Endometrial microvascular endothelial cells (primary cell): ENCODE measurements around the gene EIF2B4. TPM values are rescaled to one million over a fixed set of nuclear protein-coding genes. Genes with fewer than 3 reads are reported as not detected.
"Not testable (repeated sequence)": the region's sequence is repeated elsewhere in the genome, so short reads cannot be mapped to it uniquely, and the experiment has no call there.

Source experiments
- in situ Hi-C: cut with HindIII; loops from 2 replicates; pipeline ENCODE4 v1.10.0; 2017; ENCODE audit warnings: low sequenced_read_pairs, low pct_unique_long_range_greater_than_20kb; ENCODE audit errors: inconsistent ontology term
- total RNA-seq: library from RNA; depleted of rRNA; stranded (reverse); fragments of >200 nt; gene quantifications from one replicate; pipeline ENCODE4 v1.2.3, GENCODE V29; 2015; ENCODE audit errors: inconsistent ontology term

EIF2B4 gene
- total RNA-seq, 1 donor from 2014 or later, result 63.6 TPM

DNA sequence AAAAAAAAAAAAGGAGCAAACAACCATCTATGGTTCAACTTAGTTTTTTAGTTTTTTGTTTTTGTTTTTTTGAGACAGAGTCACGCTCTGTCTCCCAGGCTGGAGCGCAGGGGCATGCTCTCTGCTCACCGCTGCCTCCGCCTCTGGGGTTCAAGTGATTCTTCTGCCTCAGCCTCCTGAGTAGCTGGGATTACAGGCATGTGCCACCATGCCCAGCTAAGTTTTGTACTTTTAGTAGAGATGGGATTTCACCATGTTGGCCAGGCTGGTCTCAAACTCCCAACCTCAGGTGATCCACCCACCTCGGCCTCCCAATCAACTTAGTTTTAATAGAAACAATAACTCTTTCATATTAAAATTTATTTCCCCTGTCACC lies 16.8 kb downstream of the EIF2B4 start:
- in situ Hi-C loops, result not testable (repeated sequence)

GRCh38 chr2:27351802-27352598 lies 18.1 kb downstream of the EIF2B4 start:
- in situ Hi-C loops, result no loop called here

DNA sequence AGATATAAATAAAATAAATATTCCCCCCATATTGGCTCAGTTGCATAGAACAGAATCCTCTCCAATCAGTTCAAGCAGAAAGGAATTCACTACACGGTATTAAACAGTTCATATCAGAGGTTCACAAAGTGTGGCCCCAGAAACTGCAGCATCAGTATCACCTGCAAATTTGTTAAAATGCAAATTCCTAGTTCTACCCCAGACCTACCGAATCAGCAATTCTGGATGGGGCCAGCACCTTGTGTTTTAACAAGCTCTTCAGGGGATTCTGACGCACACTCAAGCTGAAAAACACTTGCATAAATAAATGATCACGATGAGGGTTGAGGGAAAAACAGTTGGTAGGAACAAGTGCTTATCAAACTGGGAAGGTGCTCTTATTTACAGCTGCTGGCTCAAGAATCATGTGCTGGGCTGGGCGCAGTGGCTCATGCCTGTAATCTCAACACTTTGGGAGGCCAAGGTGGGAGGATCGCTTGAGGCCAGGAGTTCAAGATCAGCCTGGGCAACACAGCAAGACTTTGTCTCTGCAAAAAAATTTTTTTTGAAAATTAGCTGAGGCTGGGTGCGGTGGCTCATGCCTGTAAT lies 19.9 kb downstream of the EIF2B4 start:
- in situ Hi-C loops, result no loop called here

DNA sequence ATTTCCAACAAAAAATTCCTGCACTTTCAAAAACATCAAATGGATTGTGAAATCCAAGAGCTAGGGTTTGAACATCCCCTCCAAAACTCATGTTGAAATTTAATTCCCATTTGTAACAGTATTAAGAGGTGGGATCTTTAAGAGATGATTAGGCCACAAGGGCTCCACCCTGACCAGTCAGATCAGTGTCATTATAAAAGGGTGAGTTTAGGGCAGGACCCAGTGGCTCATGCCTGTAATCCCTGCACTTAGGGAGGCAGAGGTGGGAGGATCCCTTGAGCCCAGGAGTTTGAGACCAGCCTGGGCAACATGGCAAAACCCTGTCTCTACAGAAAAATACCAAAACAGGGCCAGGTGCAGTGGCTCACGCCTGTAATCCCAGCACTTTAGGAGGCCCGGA lies 22.5 kb downstream of the EIF2B4 start:
- in situ Hi-C loops, result no loop called here

DNA sequence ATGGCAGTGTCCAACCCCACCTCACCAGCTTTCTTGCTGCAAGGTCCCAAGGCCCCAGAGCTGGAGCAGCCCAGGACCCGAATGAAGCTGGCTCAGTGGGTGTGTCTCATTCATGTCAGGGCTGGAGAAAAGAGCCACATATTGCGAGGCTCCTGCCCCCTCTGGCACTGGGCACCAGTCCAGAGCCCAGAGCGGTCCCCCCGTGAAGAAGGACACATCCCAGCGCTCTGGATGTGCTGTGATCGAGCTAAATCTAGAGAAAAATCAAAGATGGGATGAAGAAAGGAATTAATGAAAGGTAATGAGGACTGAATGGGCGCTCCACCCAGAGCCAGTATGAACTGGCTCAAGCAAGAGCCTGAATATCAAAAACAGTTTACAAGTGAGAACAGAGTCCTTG lies 34.0 kb downstream of the EIF2B4 start:
- in situ Hi-C loops, result no loop called here

GRCh38 chr2:27335311-27335710 lies 34.8 kb downstream of the EIF2B4 start:
- in situ Hi-C loops, result no loop called here

GRCh38 chr2:27324720-27325119 lies 45.4 kb downstream of the EIF2B4 start:
- in situ Hi-C loops, result no loop called here

DNA sequence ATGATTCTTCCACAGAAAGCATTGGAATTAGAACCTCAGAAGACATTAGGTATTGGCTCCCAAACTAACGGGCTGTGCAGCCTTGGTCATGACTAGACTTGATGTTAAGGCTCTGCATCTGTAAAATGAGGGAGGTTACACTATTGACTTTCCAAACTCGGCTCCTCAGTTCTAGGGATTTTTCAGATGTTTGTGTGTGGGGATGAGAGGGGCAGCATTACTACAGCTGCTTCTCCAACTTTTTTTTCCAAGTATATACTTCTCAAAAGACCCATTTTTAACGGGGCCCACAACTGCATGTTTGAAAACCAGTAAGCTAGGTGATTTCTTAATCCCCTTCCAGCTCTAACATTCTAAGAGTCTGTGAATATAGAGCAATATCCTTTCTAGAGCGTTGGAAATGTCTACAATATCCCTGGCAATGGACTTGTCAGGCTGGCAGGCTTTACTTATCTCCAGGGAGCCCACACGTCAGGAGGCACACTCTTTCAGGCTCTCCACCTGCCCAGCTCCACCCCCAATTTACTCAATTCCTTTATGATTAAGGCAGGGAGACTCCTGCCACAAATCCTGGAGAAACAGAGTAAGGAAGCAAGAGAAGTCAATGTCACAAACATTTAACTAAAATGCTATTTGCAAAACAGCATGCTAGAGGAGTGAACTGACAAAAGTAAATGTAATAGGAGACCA lies 46.4 kb downstream of the EIF2B4 start:
- in situ Hi-C loops, result no loop called here

DNA sequence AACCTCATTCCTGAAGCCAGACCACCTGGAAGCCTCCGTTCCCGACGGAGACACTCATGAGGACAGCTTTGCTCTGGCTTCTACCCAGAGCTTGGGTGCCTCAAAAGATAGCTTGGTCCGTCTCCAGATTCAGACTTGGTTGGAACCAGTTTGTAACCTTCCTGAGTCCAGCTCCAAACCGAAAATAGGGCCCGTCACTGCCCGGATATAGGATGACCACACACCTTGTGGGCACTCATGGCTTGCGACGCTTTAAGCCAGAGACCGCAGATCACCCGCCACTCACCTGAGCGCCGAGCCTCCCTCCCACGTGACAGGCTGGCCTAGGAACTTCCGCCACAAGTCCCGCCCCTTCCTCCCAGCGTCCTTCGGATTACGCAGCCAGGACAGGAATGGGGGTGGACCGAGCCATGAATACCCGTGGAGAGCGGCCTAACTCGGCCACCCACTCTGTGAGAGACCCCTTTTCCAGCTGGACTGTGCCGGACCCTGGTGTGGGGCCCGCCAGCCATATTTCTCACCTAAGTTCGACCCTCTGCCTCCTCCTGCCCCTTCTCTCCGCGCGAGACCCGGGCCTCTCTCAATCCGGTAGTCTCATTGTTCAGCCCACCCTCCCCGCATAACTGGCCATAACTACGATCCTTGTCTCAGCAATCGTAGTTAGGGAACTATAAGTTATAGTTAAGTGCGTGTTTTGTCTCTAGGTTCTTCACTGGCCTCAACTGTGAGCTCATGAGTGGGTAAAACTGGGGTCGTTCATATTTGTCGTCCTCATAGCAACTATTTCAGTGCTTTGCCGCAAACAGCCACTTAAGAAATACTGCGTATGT lies 47.2 kb downstream of the EIF2B4 start, which contains the start of gene MPV17:
Gene MPV17 (minus strand): TSS at position 332 of the 830 bp plus-strand sequence. CDS start 580 bp downstream, outside the sequence.
- in situ Hi-C loops, result no loop called here

- in situ Hi-C loops, result no loop called here
Observed at GRCh38 chr2:27322301-27322765, 47.8 kb downstream of the EIF2B4 start.

DNA sequence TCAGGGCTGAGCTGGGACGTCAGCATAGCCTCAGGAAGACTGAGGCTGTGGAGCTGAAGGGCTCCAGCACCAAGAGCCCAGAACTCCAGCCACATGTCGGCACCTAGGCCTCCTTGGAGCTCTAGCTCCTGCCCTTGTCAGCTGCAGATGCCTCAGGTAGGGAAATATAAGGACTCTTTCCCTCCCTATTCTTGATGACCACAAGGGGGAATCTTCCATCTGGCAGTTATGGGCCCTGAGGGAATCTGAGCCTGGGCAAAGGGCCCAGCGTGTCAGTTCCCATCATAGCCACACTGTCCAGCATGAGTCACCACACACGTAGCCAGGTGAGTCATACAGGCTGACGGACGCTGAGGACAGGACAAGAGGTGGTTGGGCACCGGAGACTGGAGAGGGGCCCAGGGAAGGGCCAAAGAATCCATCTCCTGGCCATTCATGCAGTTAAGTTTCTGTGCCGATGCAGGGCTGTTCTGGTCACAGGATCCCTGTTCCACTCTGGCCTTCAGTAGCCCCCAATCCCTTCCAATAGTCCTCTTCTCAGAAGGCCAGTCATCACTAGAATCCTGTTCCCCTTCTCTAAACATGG lies 49.1 kb downstream of the EIF2B4 start:
- in situ Hi-C loops, result no loop called here

DNA sequence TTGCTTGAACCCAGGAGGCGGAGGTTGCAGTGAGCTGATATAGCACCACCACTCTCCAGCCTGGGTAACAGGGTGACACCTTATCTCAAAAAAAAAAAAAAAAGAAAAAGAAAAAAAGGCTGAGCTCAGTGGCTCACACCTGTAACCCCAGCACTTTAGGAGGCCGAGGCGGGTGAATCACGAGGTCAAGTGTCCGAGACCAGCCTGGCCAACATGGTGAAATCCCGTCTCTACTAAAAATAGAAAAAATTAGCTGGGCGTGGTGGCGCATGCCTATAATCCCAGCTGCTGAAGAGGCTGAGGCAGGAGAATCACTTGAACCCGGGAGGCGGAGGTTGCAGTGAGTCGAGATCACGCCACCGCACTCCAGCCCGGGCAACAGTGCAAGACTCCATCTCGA lies 50.3 kb downstream of the EIF2B4 start:
- in situ Hi-C loops, result not testable (repeated sequence)

DNA sequence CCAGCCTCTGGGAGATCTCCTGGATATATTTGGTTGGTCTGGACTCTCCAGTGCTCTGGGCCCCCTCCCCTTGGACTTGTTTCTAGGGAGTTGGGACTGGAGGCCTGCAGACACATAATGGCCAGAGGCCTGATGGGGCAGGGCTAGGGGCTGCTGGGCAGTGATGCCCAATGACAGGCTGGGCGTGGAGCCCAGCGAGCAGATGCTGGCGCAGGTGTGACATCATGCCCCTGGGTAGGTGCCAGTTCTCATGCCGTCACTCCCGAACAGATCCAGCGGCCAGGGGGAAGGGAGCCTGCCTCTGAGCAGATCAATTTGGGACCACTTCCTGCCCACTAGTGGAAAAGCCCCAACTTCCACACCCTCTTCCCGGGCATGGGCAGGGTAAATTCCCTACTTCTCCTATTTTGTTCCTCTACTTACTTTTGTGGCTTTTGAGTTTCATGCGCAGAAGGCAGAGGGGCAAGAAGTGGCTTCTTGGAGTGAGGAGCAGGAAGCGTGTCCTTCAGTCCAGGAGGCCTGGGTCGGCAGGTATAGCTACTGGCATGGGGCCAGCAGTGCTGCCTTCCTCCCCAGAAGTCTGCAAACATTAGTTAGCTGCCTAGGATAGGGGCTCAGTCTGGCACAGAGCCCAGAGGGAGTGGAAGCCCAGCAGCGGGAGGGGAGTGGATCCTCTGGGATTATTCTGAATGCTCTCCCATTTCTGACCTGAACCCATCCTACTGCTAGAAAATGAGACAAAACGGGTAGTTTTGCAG lies 53.3 kb downstream of the EIF2B4 start:
- in situ Hi-C loops, result no loop called here

- in situ Hi-C loops, result no loop called here
Observed at GRCh38 chr2:27315122-27315521, 55.0 kb downstream of the EIF2B4 start.

GRCh38 chr2:27314709-27315108 lies 55.4 kb downstream of the EIF2B4 start:
- in situ Hi-C loops, result no loop called here
